ENCODE results near the gene TNFAIP2. TPM values are rescaled to one million over a fixed set of nuclear protein-coding genes. Genes with fewer than 3 reads are reported as not detected.

TNFAIP2 gene
- total and polyA plus RNA-seq, 2 of the 4 experiments (the other 2 are of a cell fraction) = 6.3 to 9.6 TPM

DNA sequence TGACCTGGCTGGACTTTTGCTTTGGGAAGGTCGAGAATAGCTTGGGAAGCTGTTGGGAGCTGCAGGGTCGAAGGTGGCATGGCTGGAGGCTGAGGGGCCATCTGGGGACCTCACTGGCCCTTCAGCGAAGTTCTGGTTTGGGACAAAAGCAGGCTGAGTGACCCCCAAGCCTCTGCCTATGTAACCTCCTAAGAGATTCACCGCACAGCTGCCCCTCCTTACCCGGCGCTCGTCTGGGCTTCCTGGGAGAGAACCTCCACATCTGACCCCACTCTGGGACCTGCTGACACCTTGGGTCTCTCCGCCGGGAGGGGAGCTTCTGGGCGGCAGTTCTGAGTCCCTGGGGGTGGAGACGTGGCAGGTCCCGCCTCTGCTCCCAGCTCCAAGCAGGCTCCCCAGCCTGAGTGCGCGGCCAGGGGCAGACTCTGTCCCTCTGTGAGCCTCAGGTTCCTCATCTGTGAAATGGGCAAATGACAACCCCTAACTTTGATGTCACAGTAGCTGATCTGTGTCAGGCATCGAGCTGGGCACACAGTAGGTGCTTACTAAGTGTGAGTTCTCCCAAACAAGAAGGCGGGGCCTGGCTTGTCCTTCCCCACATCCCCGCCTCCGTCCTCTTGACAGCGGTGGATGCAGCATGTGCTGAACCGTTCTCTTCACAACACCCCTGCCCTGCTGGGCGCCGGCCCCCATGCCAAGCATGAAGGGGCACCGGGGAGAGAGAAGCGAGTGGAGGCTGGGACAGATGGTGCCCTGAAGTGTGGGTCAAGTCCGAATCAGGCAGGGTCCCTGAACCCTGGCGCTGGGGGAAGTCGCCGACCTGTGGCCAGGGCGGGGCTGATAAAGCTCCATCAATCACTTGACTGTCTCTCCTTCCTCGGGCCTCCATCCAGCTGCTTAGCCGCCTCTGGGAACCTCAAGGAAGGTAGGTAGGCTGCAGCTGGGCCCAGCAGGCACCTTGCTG, 25.0 kb upstream of the TNFAIP2 start:
- dilution Hi-C loops (cut with HindIII; ENCODE audit: low sequenced_read_pairs, unreplicated experiment) = no loop called here
- in situ Hi-C loops (cut with MboI; ENCODE audit: low sequenced_read_pairs) = no loop called here
- CTCF ChIA-PET = no interaction called here
- Histone ChIP-seq H3K4ac (ENCODE audit: low read depth, low read length) (no peak overlapping the region), H4K5ac (ENCODE audit: low read depth, low read length) (no peak overlapping the region), H3K4me2 (ENCODE audit: low read depth, low read length) (no peak overlapping the region), H2AK9ac (replicated peaks; ENCODE audit: low read depth, low read length, poor library complexity) (peak overlapping the region; percentile 65), H4K91ac (ENCODE audit: insufficient read depth, low read depth, low read length) (no peak overlapping the region), H3K4me3 (ENCODE audit: insufficient read depth, low read depth, low read length) (no peak overlapping the region), H3K18ac (ENCODE audit: low read depth, low read length) (no peak overlapping the region), H3K79me1 (ENCODE audit: low read depth in 1 of 2, low read length in 2 of 2) (no peaks in the 10 kb centered on the region), H3K23ac (ENCODE audit: low read depth, low read length) (no peak overlapping the region), H4K8ac (ENCODE audit: low read depth in 2 of 2, low read length in 2 of 2) (no peak overlapping the region), H2BK120ac (ENCODE audit: low read depth, low read length) (no peak overlapping the region), H2BK5ac (ENCODE audit: low read depth, low read length, poor library complexity, severe bottlenecking) (no peak overlapping the region), H3K56ac (ENCODE audit: extremely low read depth, insufficient read depth, low read length) (no peak overlapping the region), H4K20me1 (ENCODE audit: insufficient read depth, low read length) (no peaks in the 10 kb centered on the region; the same call in 1 of the 2 replicates), H3K9me1 (ENCODE audit: insufficient read depth, low read length) (no peaks in the 10 kb centered on the region), H3K9ac (ENCODE audit: low read depth, low read length) (no peak overlapping the region), H2BK20ac (ENCODE audit: low read depth, low read length) (no peak overlapping the region), H3K27me3 (ENCODE audit: control insufficient read depth, insufficient read depth, low read length) (peaks cover 45% of the 10 kb centered on the region), H3K4me1 (ENCODE audit: control insufficient read depth, insufficient read depth, low read length) (peaks cover 3% of the 10 kb centered on the region; the same call in 1 of the 2 replicates), H3K14ac (replicated peaks; ENCODE audit: low read depth, low read length) (no peak overlapping the region), H2BK15ac (ENCODE audit: low read depth, low read length) (no peak overlapping the region), H2AFZ (replicated peaks; ENCODE audit: low read length, poor library complexity) (no peak overlapping the region), H3K27ac (ENCODE audit: insufficient read depth, low read length) (no peak overlapping the region), H2AK5ac (ENCODE audit: low read depth, low read length) (no peak overlapping the region), H3K36me3 (ENCODE audit: control insufficient read depth, insufficient read depth, low read length) (no peaks in the 10 kb centered on the region), H3K9me3 (ENCODE audit: control insufficient read depth, insufficient read depth, low read length) (no peaks in the 10 kb centered on the region; the same call in 1 of the 2 replicates)
- no peak for DNase-seq
- ATAC-seq (ENCODE audit: low read depth) = no peak
- POLR2A ChIA-PET (ENCODE audit: unreplicated experiment) = no interaction called here
- intact Hi-C loops (cut with micrococcal nuclease) = no loop called here
- TF ChIP-seq POLR2A (IDR thresholded peaks at IDR 0.05; ENCODE audit: low read depth, low read length) (no peak), MAZ (IDR thresholded peaks at IDR 0.05; ENCODE audit: borderline replicate concordance, low read depth, low read length) (no peak), SMC3 (IDR thresholded peaks at IDR 0.05; ENCODE audit: low read depth, low read length) (no peak), CEBPB (IDR thresholded peaks at IDR 0.05; ENCODE audit: low read depth, low read length) (no peak), MAFK (IDR thresholded peaks at IDR 0.05; ENCODE audit: low read depth, low read length) (no peak), MXI1 (IDR thresholded peaks at IDR 0.05; ENCODE audit: borderline replicate concordance, low read depth, low read length) (no peak), RCOR1 (IDR thresholded peaks at IDR 0.05; ENCODE audit: insufficient replicate concordance, low read length) (no peak), RAD21 (IDR thresholded peaks at IDR 0.05; ENCODE audit: low read length) (no peak), CHD1 (IDR thresholded peaks at IDR 0.05; ENCODE audit: low read depth, low read length) (no peak), RFX5 (IDR thresholded peaks at IDR 0.05; ENCODE audit: low read depth, low read length) (no peak), BHLHE40 (IDR thresholded peaks at IDR 0.05; ENCODE audit: low read depth, low read length) (no peak), NFE2L2 (IDR thresholded peaks at IDR 0.05; ENCODE audit: low read depth, low read length) (no peak), FOS (IDR thresholded peaks at IDR 0.05; ENCODE audit: low read depth, low read length) (no peak)
- TF ChIP-seq, protein P1, sequence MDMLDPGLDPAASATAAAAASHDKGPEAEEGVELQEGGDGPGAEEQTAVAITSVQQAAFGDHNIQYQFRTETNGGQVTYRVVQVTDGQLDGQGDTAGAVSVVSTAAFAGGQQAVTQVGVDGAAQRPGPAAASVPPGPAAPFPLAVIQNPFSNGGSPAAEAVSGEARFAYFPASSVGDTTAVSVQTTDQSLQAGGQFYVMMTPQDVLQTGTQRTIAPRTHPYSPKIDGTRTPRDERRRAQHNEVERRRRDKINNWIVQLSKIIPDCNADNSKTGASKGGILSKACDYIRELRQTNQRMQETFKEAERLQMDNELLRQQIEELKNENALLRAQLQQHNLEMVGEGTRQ (IDR thresholded peaks at IDR 0.05; ENCODE audit: low read depth, low read length) = no peak
- TF ChIP-seq, protein P2, sequence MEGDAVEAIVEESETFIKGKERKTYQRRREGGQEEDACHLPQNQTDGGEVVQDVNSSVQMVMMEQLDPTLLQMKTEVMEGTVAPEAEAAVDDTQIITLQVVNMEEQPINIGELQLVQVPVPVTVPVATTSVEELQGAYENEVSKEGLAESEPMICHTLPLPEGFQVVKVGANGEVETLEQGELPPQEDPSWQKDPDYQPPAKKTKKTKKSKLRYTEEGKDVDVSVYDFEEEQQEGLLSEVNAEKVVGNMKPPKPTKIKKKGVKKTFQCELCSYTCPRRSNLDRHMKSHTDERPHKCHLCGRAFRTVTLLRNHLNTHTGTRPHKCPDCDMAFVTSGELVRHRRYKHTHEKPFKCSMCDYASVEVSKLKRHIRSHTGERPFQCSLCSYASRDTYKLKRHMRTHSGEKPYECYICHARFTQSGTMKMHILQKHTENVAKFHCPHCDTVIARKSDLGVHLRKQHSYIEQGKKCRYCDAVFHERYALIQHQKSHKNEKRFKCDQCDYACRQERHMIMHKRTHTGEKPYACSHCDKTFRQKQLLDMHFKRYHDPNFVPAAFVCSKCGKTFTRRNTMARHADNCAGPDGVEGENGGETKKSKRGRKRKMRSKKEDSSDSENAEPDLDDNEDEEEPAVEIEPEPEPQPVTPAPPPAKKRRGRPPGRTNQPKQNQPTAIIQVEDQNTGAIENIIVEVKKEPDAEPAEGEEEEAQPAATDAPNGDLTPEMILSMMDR (conservative IDR thresholded peaks at IDR 0.05; ENCODE audit: low read depth, low read length) = no peak
- 67% methylated on average over 7 of the region's 31 CpGs; no CpG with 5 or more reads in 1 of the 2 experiments for WGBS, 2 experiments (ENCODE audit: extremely low coverage in 2 of 2, insufficient read length in 1 of 2)
- BruUV-seq (replicated peaks) = no TSS peak

All from IMR-90 (cell line).